ENCODE measurements around the gene AGER.

AGER gene

GRCh38 chr6:32184084-32184640, at the start of gene AGER:
TSS of gene AGER (minus strand) at chr6:32184253. CDS start at chr6:32184222, 31 bp downstream.
- H3K9ac ChIP-seq (ENCODE audit: low read length), result no peak within 1 kb of the TSS
- H3K4me1 ChIP-seq (ENCODE audit: control insufficient read depth, insufficient read depth, low read length), result peaks cover 44% of the 10 kb centered on the region
- H3K36me3 ChIP-seq (ENCODE audit: control insufficient read depth, insufficient read depth, low read length), result no peaks in the 10 kb centered on the region

GRCh38 chr6:32226434-32226833, 42.4 kb upstream of the AGER start:
- Histone ChIP-seq H3K9me3 (ENCODE audit: control insufficient read depth, low read length) (no peaks in the 10 kb centered on the region), H3K36me3 (ENCODE audit: control insufficient read depth, insufficient read depth, low read length) (no peaks in the 10 kb centered on the region), H3K9ac (ENCODE audit: low read length) (no peak overlapping the region), H3K4me1 (ENCODE audit: control insufficient read depth, insufficient read depth, low read length) (no peaks in the 10 kb centered on the region), H3K4me3 (ENCODE audit: low read length) (no peak overlapping the region), H3K27me3 (ENCODE audit: control insufficient read depth, insufficient read depth, low read length) (no peaks in the 10 kb centered on the region)

More at GRCh38 chr6:32184084-32184640, at the start of gene AGER:
- Histone ChIP-seq H3K9me3 (ENCODE audit: control insufficient read depth, low read length) (no peaks in the 10 kb centered on the region), H3K4me3 (ENCODE audit: low read length) (no peak within 1 kb of the TSS), H3K27me3 (ENCODE audit: control insufficient read depth, insufficient read depth, low read length) (no peaks in the 10 kb centered on the region)

GRCh38 chr6:32224696-32225095, 40.6 kb upstream of the AGER start:
- Histone ChIP-seq H3K9me3 (ENCODE audit: control insufficient read depth, low read length) (no peaks in the 10 kb centered on the region), H3K36me3 (ENCODE audit: control insufficient read depth, insufficient read depth, low read length) (no peaks in the 10 kb centered on the region), H3K4me3 (ENCODE audit: low read length) (no peak overlapping the region), H3K4me1 (ENCODE audit: control insufficient read depth, insufficient read depth, low read length) (no peaks in the 10 kb centered on the region), H3K27me3 (ENCODE audit: control insufficient read depth, insufficient read depth, low read length) (no peaks in the 10 kb centered on the region), H3K9ac (ENCODE audit: low read length) (no peak overlapping the region)

- H3K9ac ChIP-seq (ENCODE audit: low read length), result no peak within 1 kb of the TSS
- H3K9me3 ChIP-seq (ENCODE audit: control insufficient read depth, low read length), result no peaks in the 10 kb centered on the region
- H3K4me1 ChIP-seq (ENCODE audit: control insufficient read depth, insufficient read depth, low read length), result no peaks in the 10 kb centered on the region
- no peak within 1 kb of the TSS for H3K4me3 ChIP-seq (ENCODE audit: low read length)
- H3K36me3 ChIP-seq (ENCODE audit: control insufficient read depth, insufficient read depth, low read length), result no peaks in the 10 kb centered on the region
- no peaks in the 10 kb centered on the region for H3K27me3 ChIP-seq (ENCODE audit: control insufficient read depth, insufficient read depth, low read length)
Observed at GRCh38 chr6:32223258-32224235, 39.5 kb upstream of the AGER start, which contains the start of gene NOTCH4. TSS of gene NOTCH4 (minus strand) at chr6:32224067. CDS start at chr6:32223928, 139 bp downstream.

GRCh38 chr6:32222333-32223230, 38.5 kb upstream of the AGER start:
- H3K4me1 ChIP-seq (ENCODE audit: control insufficient read depth, insufficient read depth, low read length), result no peaks in the 10 kb centered on the region
- no peaks in the 10 kb centered on the region for H3K9me3 ChIP-seq (ENCODE audit: control insufficient read depth, low read length)
- H3K27me3 ChIP-seq (ENCODE audit: control insufficient read depth, insufficient read depth, low read length), result no peaks in the 10 kb centered on the region
- no peak overlapping the region for H3K4me3 ChIP-seq (ENCODE audit: low read length)
- no peaks in the 10 kb centered on the region for H3K36me3 ChIP-seq (ENCODE audit: control insufficient read depth, insufficient read depth, low read length)
- no peak overlapping the region for H3K9ac ChIP-seq (ENCODE audit: low read length)

- Histone ChIP-seq H3K9me3 (ENCODE audit: control insufficient read depth, low read length) (no peaks in the 10 kb centered on the region), H3K9ac (ENCODE audit: low read length) (no peak overlapping the region), H3K4me3 (ENCODE audit: low read length) (no peak overlapping the region), H3K27me3 (ENCODE audit: control insufficient read depth, insufficient read depth, low read length) (no peaks in the 10 kb centered on the region), H3K36me3 (ENCODE audit: control insufficient read depth, insufficient read depth, low read length) (no peaks in the 10 kb centered on the region), H3K4me1 (ENCODE audit: control insufficient read depth, insufficient read depth, low read length) (no peaks in the 10 kb centered on the region)
Observed at GRCh38 chr6:32220021-32220420, 36.0 kb upstream of the AGER start.

- Histone ChIP-seq H3K27me3 (ENCODE audit: control insufficient read depth, insufficient read depth, low read length) (no peaks in the 10 kb centered on the region), H3K9me3 (ENCODE audit: control insufficient read depth, low read length) (no peaks in the 10 kb centered on the region), H3K4me3 (ENCODE audit: low read length) (no peak overlapping the region), H3K36me3 (ENCODE audit: control insufficient read depth, insufficient read depth, low read length) (no peaks in the 10 kb centered on the region), H3K9ac (ENCODE audit: low read length) (no peak overlapping the region), H3K4me1 (ENCODE audit: control insufficient read depth, insufficient read depth, low read length) (no peaks in the 10 kb centered on the region)
Observed at GRCh38 chr6:32218167-32218566, 34.1 kb upstream of the AGER start.

- H3K9ac ChIP-seq (ENCODE audit: low read length), result no peak overlapping the region
- H3K9me3 ChIP-seq (ENCODE audit: control insufficient read depth, low read length), result no peaks in the 10 kb centered on the region
- no peak overlapping the region for H3K4me3 ChIP-seq (ENCODE audit: low read length)
Observed at GRCh38 chr6:32216998-32217397, 32.9 kb upstream of the AGER start.

GRCh38 chr6:32216285-32216684, 32.2 kb upstream of the AGER start:
- no peaks in the 10 kb centered on the region for H3K36me3 ChIP-seq (ENCODE audit: control insufficient read depth, insufficient read depth, low read length)
- no peaks in the 10 kb centered on the region for H3K9me3 ChIP-seq (ENCODE audit: control insufficient read depth, low read length)
- H3K9ac ChIP-seq (ENCODE audit: low read length), result no peak overlapping the region
- H3K4me3 ChIP-seq (ENCODE audit: low read length), result no peak overlapping the region
- H3K27me3 ChIP-seq (ENCODE audit: control insufficient read depth, insufficient read depth, low read length), result no peaks in the 10 kb centered on the region
- no peaks in the 10 kb centered on the region for H3K4me1 ChIP-seq (ENCODE audit: control insufficient read depth, insufficient read depth, low read length)

More at GRCh38 chr6:32216998-32217397, 32.9 kb upstream of the AGER start:
- H3K36me3 ChIP-seq (ENCODE audit: control insufficient read depth, insufficient read depth, low read length), result no peaks in the 10 kb centered on the region
- H3K4me1 ChIP-seq (ENCODE audit: control insufficient read depth, insufficient read depth, low read length), result no peaks in the 10 kb centered on the region
- no peaks in the 10 kb centered on the region for H3K27me3 ChIP-seq (ENCODE audit: control insufficient read depth, insufficient read depth, low read length)

- Histone ChIP-seq H3K4me3 (ENCODE audit: low read length) (no peak overlapping the region), H3K36me3 (ENCODE audit: control insufficient read depth, insufficient read depth, low read length) (no peaks in the 10 kb centered on the region), H3K27me3 (ENCODE audit: control insufficient read depth, insufficient read depth, low read length) (no peaks in the 10 kb centered on the region), H3K9ac (ENCODE audit: low read length) (no peak overlapping the region), H3K4me1 (ENCODE audit: control insufficient read depth, insufficient read depth, low read length) (no peaks in the 10 kb centered on the region), H3K9me3 (ENCODE audit: control insufficient read depth, low read length) (no peaks in the 10 kb centered on the region)
Observed at GRCh38 chr6:32215617-32216016, 31.6 kb upstream of the AGER start.

- H3K9ac ChIP-seq (ENCODE audit: low read length), result no peak overlapping the region
- no peaks in the 10 kb centered on the region for H3K27me3 ChIP-seq (ENCODE audit: control insufficient read depth, insufficient read depth, low read length)
- no peaks in the 10 kb centered on the region for H3K36me3 ChIP-seq (ENCODE audit: control insufficient read depth, insufficient read depth, low read length)
- no peaks in the 10 kb centered on the region for H3K4me1 ChIP-seq (ENCODE audit: control insufficient read depth, insufficient read depth, low read length)
- H3K9me3 ChIP-seq (ENCODE audit: control insufficient read depth, low read length), result no peaks in the 10 kb centered on the region
- H3K4me3 ChIP-seq (ENCODE audit: low read length), result no peak overlapping the region
Observed at GRCh38 chr6:32214126-32214525, 30.1 kb upstream of the AGER start.
